ENCODE results near the gene SIGMAR1. TPM values are rescaled to one million over a fixed set of nuclear protein-coding genes. Genes with fewer than 3 reads are reported as not detected.

SIGMAR1 gene
- total RNA-seq, 1 donor = 97.8 TPM

DNA sequence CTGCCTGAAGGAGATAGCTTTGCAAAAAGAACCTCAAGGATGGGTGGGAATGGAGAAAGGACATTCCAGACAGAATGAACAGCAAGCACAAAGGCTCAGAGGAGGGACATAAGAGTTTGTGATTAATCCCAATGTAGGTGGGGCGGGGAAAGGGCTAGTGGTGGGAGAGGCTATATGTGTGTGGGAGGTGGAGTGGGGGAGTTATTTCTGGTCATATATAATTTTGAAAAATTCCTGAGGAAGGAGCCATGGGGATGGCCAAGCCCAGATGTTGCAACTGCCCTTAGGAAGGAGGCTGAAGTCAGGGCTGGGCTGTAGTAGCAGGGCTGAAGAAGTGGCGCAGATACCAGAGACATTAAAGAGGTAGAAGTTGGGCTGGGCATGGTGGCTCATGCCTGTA is 38.3 kb upstream of the SIGMAR1 start:
- peak; percentile 28 for DNase-seq (ENCODE audit: low read depth)
- TF ChIP-seq, protein P1, sequence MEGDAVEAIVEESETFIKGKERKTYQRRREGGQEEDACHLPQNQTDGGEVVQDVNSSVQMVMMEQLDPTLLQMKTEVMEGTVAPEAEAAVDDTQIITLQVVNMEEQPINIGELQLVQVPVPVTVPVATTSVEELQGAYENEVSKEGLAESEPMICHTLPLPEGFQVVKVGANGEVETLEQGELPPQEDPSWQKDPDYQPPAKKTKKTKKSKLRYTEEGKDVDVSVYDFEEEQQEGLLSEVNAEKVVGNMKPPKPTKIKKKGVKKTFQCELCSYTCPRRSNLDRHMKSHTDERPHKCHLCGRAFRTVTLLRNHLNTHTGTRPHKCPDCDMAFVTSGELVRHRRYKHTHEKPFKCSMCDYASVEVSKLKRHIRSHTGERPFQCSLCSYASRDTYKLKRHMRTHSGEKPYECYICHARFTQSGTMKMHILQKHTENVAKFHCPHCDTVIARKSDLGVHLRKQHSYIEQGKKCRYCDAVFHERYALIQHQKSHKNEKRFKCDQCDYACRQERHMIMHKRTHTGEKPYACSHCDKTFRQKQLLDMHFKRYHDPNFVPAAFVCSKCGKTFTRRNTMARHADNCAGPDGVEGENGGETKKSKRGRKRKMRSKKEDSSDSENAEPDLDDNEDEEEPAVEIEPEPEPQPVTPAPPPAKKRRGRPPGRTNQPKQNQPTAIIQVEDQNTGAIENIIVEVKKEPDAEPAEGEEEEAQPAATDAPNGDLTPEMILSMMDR (IDR thresholded peaks at IDR 0.05; ENCODE audit: insufficient read depth, low read length) = no peak

DNA sequence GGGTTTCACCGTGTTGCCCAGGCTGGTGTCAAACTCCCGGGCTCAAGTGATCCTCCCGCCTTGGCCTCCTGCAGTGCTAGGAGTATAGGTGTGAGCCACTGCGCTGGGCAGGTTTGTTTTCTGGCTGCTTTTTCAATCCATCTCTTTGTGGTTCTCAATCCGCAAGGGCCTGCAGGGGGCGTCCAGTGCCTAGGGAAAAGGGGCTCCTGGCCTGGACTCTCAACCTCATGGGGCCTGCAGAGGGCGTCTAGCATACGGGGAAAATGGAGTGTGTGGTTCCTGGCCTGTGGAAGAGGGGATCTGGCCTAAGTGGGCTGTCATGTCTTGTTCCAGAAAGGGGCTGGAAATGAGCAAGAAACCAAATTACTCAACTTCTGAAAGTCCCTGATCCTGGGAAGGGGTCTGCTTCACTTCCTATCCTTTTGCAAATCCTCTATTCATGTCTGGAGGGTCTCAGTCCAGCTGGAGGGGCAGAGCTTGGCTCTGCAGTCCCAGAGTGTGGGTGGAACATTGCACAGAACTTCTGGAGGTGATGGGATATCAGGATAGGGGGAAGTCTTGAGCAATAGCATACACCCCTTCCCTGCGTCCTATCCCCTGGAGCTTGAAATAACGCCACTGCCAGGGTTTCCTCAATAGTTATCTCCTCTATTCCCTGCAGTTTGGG is 37.6 kb upstream of the SIGMAR1 start:
- TF ChIP-seq, protein P1 (IDR thresholded peaks at IDR 0.05; ENCODE audit: insufficient read depth, low read length) = peak; percentile 83
- peak; percentile 73 for DNase-seq (ENCODE audit: low read depth)
- no peak overlapping the region for H3K4me3 ChIP-seq (ENCODE audit: low read depth, low read length)

More for the DNA sequence above, 38.3 kb upstream of the SIGMAR1 start:
- H3K4me3 ChIP-seq (ENCODE audit: low read depth, low read length) = no peak overlapping the region

DNA sequence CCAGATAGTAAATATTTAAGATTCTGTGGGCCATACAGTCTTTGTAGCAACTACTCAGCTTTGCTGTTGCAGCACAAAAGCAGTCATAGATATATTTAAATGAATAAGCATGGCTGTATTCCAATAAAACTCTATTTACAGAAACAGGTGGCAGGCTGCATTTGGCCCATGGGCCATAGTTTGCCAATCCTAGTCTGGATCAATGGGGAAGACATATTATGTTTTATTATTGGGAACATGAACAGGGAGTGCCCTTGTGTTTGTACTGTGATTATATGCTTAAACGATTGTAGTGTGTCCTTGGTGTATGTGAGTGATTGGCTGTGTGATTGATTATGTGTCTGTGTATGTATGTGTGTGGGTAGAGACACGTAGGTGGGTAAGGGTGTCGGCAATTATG is 36.9 kb upstream of the SIGMAR1 start:
- DNase-seq (ENCODE audit: low read depth) = no peak
- no peak overlapping the region for H3K4me3 ChIP-seq (ENCODE audit: low read depth, low read length)
- TF ChIP-seq, protein P1 (IDR thresholded peaks at IDR 0.05; ENCODE audit: insufficient read depth, low read length) = no peak

DNA sequence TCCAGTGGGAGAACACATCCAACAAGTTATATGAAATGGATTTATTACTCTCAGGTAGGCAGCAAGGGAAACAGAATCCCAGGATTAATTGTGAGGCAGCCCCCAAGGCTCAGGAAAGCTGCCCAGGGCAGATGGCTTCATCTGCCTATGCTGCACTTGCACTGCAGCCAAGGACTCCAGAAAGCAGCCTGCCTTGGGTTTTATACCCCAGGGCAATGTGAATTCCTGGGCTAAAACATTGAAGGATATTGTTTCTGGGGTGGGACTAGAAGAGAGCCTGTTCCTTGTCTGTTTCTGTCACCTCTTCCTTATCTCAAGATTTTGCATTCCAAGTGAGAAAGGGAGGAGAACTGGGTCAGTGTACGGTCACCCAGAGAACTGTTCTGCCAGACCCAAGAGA is 33.7 kb upstream of the SIGMAR1 start:
- no peak overlapping the region for H3K4me3 ChIP-seq (ENCODE audit: low read depth, low read length)
- TF ChIP-seq, protein P1 (IDR thresholded peaks at IDR 0.05; ENCODE audit: insufficient read depth, low read length) = no peak
- DNase-seq (ENCODE audit: low read depth) = no peak

DNA sequence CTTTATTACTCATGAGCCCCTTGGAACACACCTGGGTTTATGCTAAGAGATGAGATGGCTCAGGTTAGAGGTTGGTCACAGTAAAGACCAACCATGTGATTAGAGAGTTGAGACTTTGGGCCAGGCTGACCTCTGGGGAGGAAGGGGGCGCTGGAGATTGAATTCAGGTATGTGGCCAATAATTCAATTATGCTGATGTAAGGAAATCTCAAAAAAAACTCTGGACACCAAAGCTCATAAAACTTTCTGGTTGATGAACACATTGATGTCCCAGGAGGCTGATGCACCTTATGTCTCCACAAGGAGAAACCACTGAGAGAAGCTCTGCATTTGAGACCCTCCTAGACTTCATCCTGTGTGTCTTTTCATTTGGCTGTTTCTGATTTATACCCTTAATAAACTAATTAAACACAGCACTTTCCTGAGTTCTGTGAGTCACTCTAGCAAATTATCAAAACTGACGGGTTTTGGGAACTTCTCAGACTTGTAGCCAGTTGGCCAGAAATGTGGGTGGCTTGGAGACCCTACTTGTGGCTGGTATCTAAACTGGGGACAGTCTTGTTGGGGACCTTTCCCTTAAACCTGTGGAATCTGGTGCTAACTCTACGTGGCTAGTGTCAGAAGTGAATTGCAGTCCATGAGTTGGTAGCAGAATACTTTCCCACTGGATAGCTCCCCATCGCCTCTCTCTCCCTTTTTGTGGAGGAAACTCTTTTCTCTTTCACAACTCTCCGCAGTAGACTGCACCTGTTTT is 32.4 kb upstream of the SIGMAR1 start:
- H3K4me3 ChIP-seq (ENCODE audit: low read depth, low read length) = no peak overlapping the region
- TF ChIP-seq, protein P1 (IDR thresholded peaks at IDR 0.05; ENCODE audit: insufficient read depth, low read length) = no peak
- no peak for DNase-seq (ENCODE audit: low read depth)

DNA sequence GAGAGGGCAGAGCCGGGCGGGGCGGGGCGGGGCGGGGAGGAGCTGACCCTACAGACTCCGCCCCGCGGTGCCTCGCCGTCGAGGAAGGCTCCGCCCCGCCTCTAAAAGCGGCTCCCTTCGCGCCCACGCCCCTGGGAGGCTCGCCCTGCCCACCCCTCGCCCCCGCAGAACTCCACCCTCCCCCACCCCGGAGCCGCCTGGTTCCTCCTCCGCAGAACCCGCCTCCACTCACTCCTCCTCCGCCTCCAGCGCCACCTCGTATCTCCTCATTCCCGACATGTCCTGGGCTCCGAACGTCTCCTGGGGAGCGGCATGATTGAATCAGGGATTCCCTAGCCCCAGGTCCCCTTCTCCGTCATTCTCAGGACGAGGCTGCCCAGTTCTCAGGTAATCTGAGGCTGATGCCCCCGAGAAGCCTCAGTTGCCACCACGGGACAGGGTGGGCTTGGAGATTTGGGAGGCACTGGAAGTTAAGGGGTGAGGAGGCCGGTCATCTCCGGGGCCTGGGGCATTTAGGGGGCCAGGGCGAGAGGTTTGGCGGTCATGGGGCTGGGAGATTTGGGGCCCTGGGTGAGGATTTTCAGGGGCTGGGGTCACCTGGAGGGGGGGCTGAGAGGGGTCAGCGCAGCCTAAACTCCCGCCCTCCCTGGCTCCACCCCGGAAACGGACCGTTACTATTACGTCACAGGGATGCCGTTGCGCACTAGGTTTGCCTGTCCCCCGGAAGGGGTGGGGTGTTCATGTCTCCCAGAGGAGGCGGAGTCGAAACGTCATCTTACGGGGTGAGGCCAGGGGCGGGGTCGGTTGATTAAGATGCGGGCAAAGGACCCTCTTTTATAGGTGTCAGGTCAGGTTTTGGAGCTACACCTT is 28.0 kb upstream of the SIGMAR1 start:
- peak overlapping the region; percentile 92 for H3K4me3 ChIP-seq (ENCODE audit: low read depth, low read length)
- TF ChIP-seq, protein P1 (IDR thresholded peaks at IDR 0.05; ENCODE audit: insufficient read depth, low read length) = no peak
- peak; percentile 95 for DNase-seq (ENCODE audit: low read depth)

Measured in fibroblast of the aortic adventitia (primary cell).